LNCAP (cell line): Measurements from ENCODE around the gene CAPG.

Source experiments
- CTCF ChIP-seq: fragments of 450-650 bp; IDR thresholded peaks from 2 replicates; pipeline ENCODE4 v1.5.1; 2017; ENCODE audit warnings: mild to moderate bottlenecking

Gene CAPG

GRCh38 chr2:85420536-85421259, 10.5 kb upstream of the CAPG start:
- peak; percentile 96 for TF ChIP-seq CTCF

- no peak for TF ChIP-seq CTCF
Observed at GRCh38 chr2:85419009-85419675, 9.0 kb upstream of the CAPG start.

GRCh38 chr2:85418132-85419008, 8.2 kb upstream of the CAPG start, which contains the start of gene SH2D6:
Gene SH2D6 (plus strand): TSS chr2:85418714. CDS start chr2:85429466, 10,752 bp downstream.
- no peak for TF ChIP-seq CTCF

- no peak for TF ChIP-seq CTCF
Observed at GRCh38 chr2:85415980-85416650, 5.9 kb upstream of the CAPG start.

GRCh38 chr2:85414761-85415553, 4.8 kb upstream of the CAPG start:
- TF ChIP-seq CTCF, result no peak

GRCh38 chr2:85413592-85414420, 3.6 kb upstream of the CAPG start:
- no peak for TF ChIP-seq CTCF
